HepG2 (cell line): Measurements from ENCODE around the gene NOL4L. TPM values are rescaled to one million over a fixed set of nuclear protein-coding genes. Genes with fewer than 3 reads are reported as not detected.

Source experiments
- CEBPB ChIP-seq: IDR thresholded peaks from 2 replicates; pipeline ENCODE4 v1.6.1; 2011; ENCODE audit warnings: low read depth, low read length, improper control_type of control experiment, borderline replicate concordance
- EP300 ChIP-seq, 3 experiments: sonication (generic) in 1 of 3; formaldehyde crosslinking in 1 of 3; IDR thresholded peaks; 2 replicates each; pipeline versions ENCODE4 v1.5.1 to v1.6.1; 2011 to 2020; ENCODE audit warnings: low read depth in 2 of 3, low read length in 2 of 3, borderline replicate concordance in 1 of 3, improper control_type of control experiment in 1 of 3, mild to moderate bottlenecking in 1 of 3, missing genetic modification reagents in 1 of 3, moderate library complexity in 1 of 3
- ERF ChIP-seq: IDR thresholded peaks from 2 replicates; pipeline ENCODE4 v1.6.1; 2018; ENCODE audit warnings: missing biosample characterization, missing genetic modification reagents
- HES4 ChIP-seq: sonication (generic); formaldehyde crosslinking; IDR thresholded peaks from 2 replicates; pipeline ENCODE4 v1.9.0; 2021; ENCODE audit warnings: mild to moderate bottlenecking, missing genetic modification reagents, borderline replicate concordance
- HNRNPLL ChIP-seq: fragments of 200-400 bp; formaldehyde crosslinking; IDR thresholded peaks from 2 replicates; pipeline ENCODE4 v1.6.1; 2017; ENCODE audit warnings: mild to moderate bottlenecking, low read depth, low read length; ENCODE audit not compliant: poor library complexity, severe bottlenecking
- IKZF1 ChIP-seq: fragments of 450-650 bp; IDR thresholded peaks from 2 replicates; pipeline ENCODE4 v1.7.1; 2016
- MAZ ChIP-seq, 2 experiments: sonication (generic) in 1 of 2; formaldehyde crosslinking in 1 of 2; IDR thresholded peaks; 2 replicates each; pipeline versions ENCODE4 v1.5.0 to v1.6.1; 2012 to 2020; ENCODE audit warnings: low read depth in 2 of 2, mild to moderate bottlenecking in 2 of 2, borderline replicate concordance in 1 of 2, improper control_type of control experiment in 1 of 2, low read length in 1 of 2, missing genetic modification reagents in 1 of 2, moderate library complexity in 1 of 2
- MBD4 ChIP-seq: IDR thresholded peaks from 2 replicates; pipeline ENCODE4 v1.6.1; 2012; ENCODE audit warnings: low read length, inconsistent platforms, borderline replicate concordance
- MEIS2 ChIP-seq: sonication (generic); formaldehyde crosslinking; IDR thresholded peaks from 2 replicates; pipeline ENCODE4 v1.9.0; 2021; ENCODE audit warnings: mild to moderate bottlenecking, missing genetic modification reagents
- NCOA1 ChIP-seq: sonication (generic); formaldehyde crosslinking; IDR thresholded peaks from 2 replicates; pipeline ENCODE4 v1.9.0; 2021; ENCODE audit warnings: missing genetic modification reagents
- SMAD9 ChIP-seq: sonication (generic); formaldehyde crosslinking; IDR thresholded peaks from 2 replicates; pipeline ENCODE4 v1.5.1; 2020; ENCODE audit warnings: mild to moderate bottlenecking, missing genetic modification reagents
- SP140L ChIP-seq: sonication (generic); formaldehyde crosslinking; IDR thresholded peaks from 2 replicates; pipeline ENCODE4 v1.4.0; 2020; ENCODE audit warnings: missing genetic modification reagents, borderline replicate concordance
- TOE1 ChIP-seq: sonication (generic); formaldehyde crosslinking; IDR thresholded peaks from 2 replicates; pipeline ENCODE4 v1.4.0; 2020; ENCODE audit warnings: mild to moderate bottlenecking, missing genetic modification reagents
- ZNF333 ChIP-seq: sonication (generic); formaldehyde crosslinking; IDR thresholded peaks from 2 replicates; pipeline ENCODE4 v1.4.0; 2020; ENCODE audit warnings: mild to moderate bottlenecking, missing genetic modification reagents, borderline replicate concordance
- ZNF34 ChIP-seq: sonication (generic); formaldehyde crosslinking; IDR thresholded peaks from 2 replicates; pipeline ENCODE4 v1.4.0; 2020; ENCODE audit warnings: mild to moderate bottlenecking, missing genetic modification reagents, borderline replicate concordance
- ZSCAN30 ChIP-seq: sonication (generic); formaldehyde crosslinking; IDR thresholded peaks from 2 replicates; pipeline ENCODE4 v1.5.0; 2020; ENCODE audit warnings: mild to moderate bottlenecking, missing genetic modification reagents
- polyA plus RNA-seq, 8 experiments: library from polyadenylated mRNA; depleted of rRNA in 3 of 8; stranded (reverse) in 7 of 8; unstranded in 1 of 8; fragments of >200 nt; fragmentation: Illumina TruSeq in 4 of 8; extraction: Trizol in 4 of 8; gene quantifications; 2 replicates each; pipeline versions ENCODE4 v1.2.1 to v1.2.3, GENCODE V29; 2011 to 2016; ENCODE audit warnings: low read depth in 4 of 8, missing spikeins in 1 of 8, mixed read lengths in 1 of 8; ENCODE audit not compliant: insufficient read depth in 1 of 8
- total RNA-seq, 5 experiments: library from RNA; depleted of rRNA; stranded (reverse); fragments of >200 nt; fragmentation: Illumina TruSeq; extraction: Trizol; gene quantifications; 2 replicates each; pipeline ENCODE4 v1.2.3, GENCODE V29; 2016; ENCODE audit warnings: low read depth in 1 of 5
- TF ChIP-seq, protein P1 (sequence below): sonication (generic); formaldehyde crosslinking; IDR thresholded peaks from 2 replicates; pipeline ENCODE4 v1.4.0; 2020; ENCODE audit warnings: low read depth, mild to moderate bottlenecking, missing genetic modification reagents
- TF ChIP-seq, protein P2 (sequence below): sonication (generic); IDR thresholded peaks from 2 replicates; pipeline ENCODE4 v1.6.1; 2016; ENCODE audit warnings: low read depth, borderline replicate concordance
- TF ChIP-seq, protein P3 (sequence below): sonication (generic); formaldehyde crosslinking; IDR thresholded peaks from 2 replicates; pipeline ENCODE4 v1.5.0; 2020; ENCODE audit warnings: missing genetic modification reagents
- TF ChIP-seq, protein P4 (sequence below): sonication (generic); formaldehyde crosslinking; IDR thresholded peaks from 2 replicates; pipeline ENCODE4 v1.4.0; 2020; ENCODE audit warnings: mild to moderate bottlenecking, missing genetic modification reagents, borderline replicate concordance

NOL4L gene
- total and polyA plus RNA-seq, 2 of the 13 experiments (the other 11 are each of a cell fraction or from before 2014, with no cell fraction given), result 16.6 to 35.4 TPM

DNA sequence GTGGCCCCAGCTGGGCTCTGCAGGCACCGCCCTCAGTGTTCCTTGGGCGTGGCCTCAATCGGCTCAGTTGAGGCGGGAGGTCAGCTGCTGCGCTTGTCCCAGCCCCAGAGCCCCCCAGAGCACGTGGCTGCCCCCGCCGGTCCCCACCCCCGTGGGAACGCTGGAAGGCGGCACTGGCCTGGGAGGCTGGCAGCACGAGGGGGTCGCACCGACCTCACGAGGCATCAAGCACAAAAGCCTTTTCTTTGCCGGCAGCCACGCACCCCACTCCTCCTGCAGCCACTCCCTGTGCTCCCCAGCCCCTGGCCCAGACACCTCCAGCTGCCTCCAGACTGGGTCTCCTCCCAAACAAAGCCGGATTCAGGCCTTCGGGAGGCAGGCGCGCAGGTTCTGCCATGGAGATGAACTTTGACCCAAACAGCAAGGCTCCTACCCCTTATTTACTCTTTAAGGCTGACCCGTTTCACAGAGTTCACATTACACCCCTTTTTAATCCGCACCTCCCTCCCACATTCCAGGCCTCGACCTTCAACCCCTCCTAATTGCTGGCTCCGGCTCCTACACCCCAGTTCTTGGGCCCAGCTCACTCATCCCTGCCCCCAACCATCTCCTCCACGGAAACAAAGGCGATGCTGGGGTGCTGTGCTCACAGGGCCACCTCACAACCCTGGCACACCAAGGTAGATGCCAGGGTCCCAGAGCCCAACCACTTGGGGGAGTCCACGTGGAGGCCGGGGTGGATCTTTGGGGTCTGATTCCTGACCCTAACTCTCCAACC lies 111.7 kb downstream of the NOL4L start (continued):
- TF ChIP-seq MBD4 (no peak), MEIS2 (CRISPR knock-in tag) (peak; percentile 69; the same call in 1 of the 2 replicates), TOE1 (CRISPR knock-in tag) (0 out of 2 replicates have a peak, but pooled peaks have one; percentile 4), HNRNPLL (peak; percentile 30), HES4 (CRISPR knock-in tag) (peak; percentile 95), ZNF34 (CRISPR knock-in tag) (no peak), SP140L (no peak), SMAD9 (CRISPR knock-in tag) (no peak), CEBPB (no peak), ERF (peak; percentile 64; the same call in 1 of the 2 replicates), NCOA1 (CRISPR knock-in tag) (0 out of 2 replicates have a peak, but pooled peaks have one; percentile 31), EP300 (IDR thresholded peaks at IDR 0.05; ENCODE audit: low read depth in 2 of 2, low read length in 2 of 2) (peak; percentile 65 to 94; a peak in 3 of 4 replicates), EP300 (CRISPR knock-in tag; IDR thresholded peaks at IDR 0.05; ENCODE audit: borderline replicate concordance) (peak; percentile 78; the same call in 1 of the 2 replicates), MAZ (IDR thresholded peaks at IDR 0.05; ENCODE audit: borderline replicate concordance, low read depth, low read length) (peak; percentile 37; the same call in 1 of the 2 replicates), MAZ (CRISPR knock-in tag; IDR thresholded peaks at IDR 0.05; ENCODE audit: low read depth) (peak; percentile 89), ZNF333 (CRISPR knock-in tag) (no peak; the same call in 1 of the 2 replicates), ZSCAN30 (CRISPR knock-in tag) (no peak), IKZF1 (no peak)
- TF ChIP-seq, protein P1, sequence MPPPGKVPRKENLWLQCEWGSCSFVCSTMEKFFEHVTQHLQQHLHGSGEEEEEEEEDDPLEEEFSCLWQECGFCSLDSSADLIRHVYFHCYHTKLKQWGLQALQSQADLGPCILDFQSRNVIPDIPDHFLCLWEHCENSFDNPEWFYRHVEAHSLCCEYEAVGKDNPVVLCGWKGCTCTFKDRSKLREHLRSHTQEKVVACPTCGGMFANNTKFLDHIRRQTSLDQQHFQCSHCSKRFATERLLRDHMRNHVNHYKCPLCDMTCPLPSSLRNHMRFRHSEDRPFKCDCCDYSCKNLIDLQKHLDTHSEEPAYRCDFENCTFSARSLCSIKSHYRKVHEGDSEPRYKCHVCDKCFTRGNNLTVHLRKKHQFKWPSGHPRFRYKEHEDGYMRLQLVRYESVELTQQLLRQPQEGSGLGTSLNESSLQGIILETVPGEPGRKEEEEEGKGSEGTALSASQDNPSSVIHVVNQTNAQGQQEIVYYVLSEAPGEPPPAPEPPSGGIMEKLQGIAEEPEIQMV, result peak; percentile 59
- TF ChIP-seq, protein P2, sequence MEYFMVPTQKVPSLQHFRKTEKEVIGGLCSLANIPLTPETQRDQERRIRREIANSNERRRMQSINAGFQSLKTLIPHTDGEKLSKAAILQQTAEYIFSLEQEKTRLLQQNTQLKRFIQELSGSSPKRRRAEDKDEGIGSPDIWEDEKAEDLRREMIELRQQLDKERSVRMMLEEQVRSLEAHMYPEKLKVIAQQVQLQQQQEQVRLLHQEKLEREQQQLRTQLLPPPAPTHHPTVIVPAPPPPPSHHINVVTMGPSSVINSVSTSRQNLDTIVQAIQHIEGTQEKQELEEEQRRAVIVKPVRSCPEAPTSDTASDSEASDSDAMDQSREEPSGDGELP, result peak; percentile 5; the same call in 1 of the 2 replicates
- TF ChIP-seq, protein P3, sequence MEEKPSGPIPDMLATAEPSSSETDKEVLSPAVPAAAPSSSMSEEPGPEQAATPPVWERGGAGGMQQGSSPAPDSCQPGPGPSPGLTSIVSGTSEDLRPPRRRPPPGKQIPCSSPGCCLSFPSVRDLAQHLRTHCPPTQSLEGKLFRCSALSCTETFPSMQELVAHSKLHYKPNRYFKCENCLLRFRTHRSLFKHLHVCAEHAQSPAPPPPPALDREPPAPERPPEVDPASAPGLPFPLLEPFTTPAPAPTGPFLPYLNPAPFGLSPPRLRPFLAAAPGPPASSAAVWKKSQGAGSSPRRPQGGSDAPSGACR (CRISPR knock-in tag), result peak; percentile 71; the same call in 1 of the 2 replicates
- TF ChIP-seq, protein P4, sequence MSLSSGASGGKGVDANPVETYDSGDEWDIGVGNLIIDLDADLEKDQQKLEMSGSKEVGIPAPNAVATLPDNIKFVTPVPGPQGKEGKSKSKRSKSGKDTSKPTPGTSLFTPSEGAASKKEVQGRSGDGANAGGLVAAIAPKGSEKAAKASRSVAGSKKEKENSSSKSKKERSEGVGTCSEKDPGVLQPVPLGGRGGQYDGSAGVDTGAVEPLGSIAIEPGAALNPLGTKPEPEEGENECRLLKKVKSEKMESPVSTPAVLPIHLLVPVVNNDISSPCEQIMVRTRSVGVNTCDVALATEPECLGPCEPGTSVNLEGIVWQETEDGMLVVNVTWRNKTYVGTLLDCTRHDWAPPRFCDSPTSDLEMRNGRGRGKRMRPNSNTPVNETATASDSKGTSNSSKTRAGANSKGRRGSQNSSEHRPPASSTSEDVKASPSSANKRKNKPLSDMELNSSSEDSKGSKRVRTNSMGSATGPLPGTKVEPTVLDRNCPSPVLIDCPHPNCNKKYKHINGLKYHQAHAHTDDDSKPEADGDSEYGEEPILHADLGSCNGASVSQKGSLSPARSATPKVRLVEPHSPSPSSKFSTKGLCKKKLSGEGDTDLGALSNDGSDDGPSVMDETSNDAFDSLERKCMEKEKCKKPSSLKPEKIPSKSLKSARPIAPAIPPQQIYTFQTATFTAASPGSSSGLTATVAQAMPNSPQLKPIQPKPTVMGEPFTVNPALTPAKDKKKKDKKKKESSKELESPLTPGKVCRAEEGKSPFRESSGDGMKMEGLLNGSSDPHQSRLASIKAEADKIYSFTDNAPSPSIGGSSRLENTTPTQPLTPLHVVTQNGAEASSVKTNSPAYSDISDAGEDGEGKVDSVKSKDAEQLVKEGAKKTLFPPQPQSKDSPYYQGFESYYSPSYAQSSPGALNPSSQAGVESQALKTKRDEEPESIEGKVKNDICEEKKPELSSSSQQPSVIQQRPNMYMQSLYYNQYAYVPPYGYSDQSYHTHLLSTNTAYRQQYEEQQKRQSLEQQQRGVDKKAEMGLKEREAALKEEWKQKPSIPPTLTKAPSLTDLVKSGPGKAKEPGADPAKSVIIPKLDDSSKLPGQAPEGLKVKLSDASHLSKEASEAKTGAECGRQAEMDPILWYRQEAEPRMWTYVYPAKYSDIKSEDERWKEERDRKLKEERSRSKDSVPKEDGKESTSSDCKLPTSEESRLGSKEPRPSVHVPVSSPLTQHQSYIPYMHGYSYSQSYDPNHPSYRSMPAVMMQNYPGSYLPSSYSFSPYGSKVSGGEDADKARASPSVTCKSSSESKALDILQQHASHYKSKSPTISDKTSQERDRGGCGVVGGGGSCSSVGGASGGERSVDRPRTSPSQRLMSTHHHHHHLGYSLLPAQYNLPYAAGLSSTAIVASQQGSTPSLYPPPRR (CRISPR knock-in tag), result peak; percentile 74
